BLaER1 treated with 17β-estradiol and CSF1 and Interleukin-3, amounts not matched to agents 10 nM and 100 nM (cell line): ENCODE results near the gene ZBTB7A.

Experiments used
- H3K27ac ChIP-seq, 11 experiments: shearing (Covaris generic); formaldehyde crosslinking; 2 replicates each; pipeline ENCODE4 v1.8.1; 2022
- H3K27me3 ChIP-seq, 11 experiments: shearing (Covaris generic); formaldehyde crosslinking; 2 replicates each; pipeline ENCODE4 v1.8.1; 2022
- H3K36me3 ChIP-seq, 11 experiments: shearing (Covaris generic); formaldehyde crosslinking; 2 replicates each; pipeline ENCODE4 v1.8.1; 2022
- H3K4me1 ChIP-seq, 10 experiments: shearing (Covaris generic); formaldehyde crosslinking; 2 replicates each; pipeline ENCODE4 v1.8.1; 2022
- H3K4me2 ChIP-seq, 11 experiments: shearing (Covaris generic); formaldehyde crosslinking; 2 replicates each; pipeline ENCODE4 v1.8.1; 2022
- H3K4me3 ChIP-seq, 10 experiments: shearing (Covaris generic); formaldehyde crosslinking; 2 replicates each; pipeline ENCODE4 v1.8.1; 2022
- H3K9ac ChIP-seq, 11 experiments: shearing (Covaris generic); formaldehyde crosslinking; 2 replicates each; pipeline ENCODE4 v1.8.1; 2022
- H3K9me3 ChIP-seq, 11 experiments: shearing (Covaris generic); formaldehyde crosslinking; replicated peaks in 1 of 11; 2 replicates each; pipeline ENCODE4 v1.8.1; 2022
- H4K20me1 ChIP-seq, 11 experiments: shearing (Covaris generic); formaldehyde crosslinking; 2 replicates each; pipeline ENCODE4 v1.8.1; 2022
- Cebpa-rat ChIP-seq, 11 experiments: shearing (Covaris generic); IDR thresholded peaks; 2 replicates each; pipeline ENCODE4 v1.8.1; 2022

Gene ZBTB7A

DNA sequence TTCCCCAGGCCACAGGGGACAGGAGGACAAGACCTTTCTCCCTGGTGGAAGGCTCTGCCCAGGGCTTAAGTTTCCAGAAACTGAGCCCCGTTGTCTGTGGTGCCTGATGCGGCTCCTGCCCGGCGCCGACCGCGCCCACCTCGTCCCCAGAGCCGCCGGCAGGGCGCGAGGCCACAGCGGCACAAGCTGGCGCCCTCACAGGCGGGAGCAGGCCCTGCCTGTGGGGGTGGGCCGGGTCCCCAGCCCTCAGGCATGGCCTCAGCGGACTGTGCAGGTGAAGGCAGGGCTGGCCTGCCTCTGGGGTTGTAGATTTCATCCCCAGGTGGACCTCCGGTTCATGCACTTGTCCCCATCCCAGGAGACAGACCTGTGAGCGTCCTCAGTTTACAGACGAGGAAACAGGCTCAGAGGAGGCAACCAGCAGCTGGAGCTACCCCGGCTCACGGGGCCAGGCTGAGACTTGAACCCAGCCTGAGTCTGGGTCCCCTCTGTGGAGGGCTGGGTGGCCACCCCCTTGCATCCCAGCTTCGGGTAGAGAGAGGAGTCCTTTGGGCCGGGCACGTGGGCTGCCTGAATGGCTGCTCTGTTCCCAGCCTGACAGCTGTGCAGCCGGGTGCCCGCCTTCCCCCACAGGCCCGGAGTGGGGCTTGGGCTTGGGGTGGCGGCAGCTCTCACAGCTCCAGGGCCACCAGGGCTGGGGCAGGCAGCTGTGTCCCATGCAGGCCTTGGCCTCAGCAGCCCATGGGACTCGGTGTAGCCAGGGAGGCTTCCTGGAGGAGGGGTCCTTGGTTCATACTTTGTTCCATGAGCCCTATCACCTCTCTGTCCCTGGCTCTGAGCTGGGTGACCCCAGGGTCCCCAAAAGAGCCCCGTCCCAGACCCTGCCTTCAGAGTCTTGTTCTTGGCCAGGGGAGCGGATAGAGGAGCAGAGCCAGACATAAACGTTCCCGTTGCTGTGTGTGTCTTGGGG is 32.4 kb downstream of the ZBTB7A start:
- H3K4me1 ChIP-seq, result no peaks in the 10 kb centered on the region; a peak in 1 of 20 replicates
- H3K27ac ChIP-seq, result peak overlapping the region in 2 of 11 experiments; percentile 5 to 23; a peak in 1 of 22 replicates
- H3K27me3 ChIP-seq, result no peaks in the 10 kb centered on the region
- peaks cover 77 to 97% (median 86%) of the 10 kb centered on the region in 11 experiments for H3K36me3 ChIP-seq
- H3K9me3 ChIP-seq, result peaks cover 0 to 18% (median 15%) of the 10 kb centered on the region in 11 experiments; a peak in 14 of 22 replicates
- no peak overlapping the region for H3K4me3 ChIP-seq
- no peak overlapping the region for H3K4me2 ChIP-seq
- peak overlapping the region in 2 of 11 experiments; percentile 1 to 43; a peak in 3 of 22 replicates for H3K9ac ChIP-seq
- H4K20me1 ChIP-seq, result peaks cover 9 to 84% (median 58%) of the 10 kb centered on the region in 11 experiments; a peak in 21 of 22 replicates
- TF ChIP-seq Cebpa-rat (IDR thresholded peaks at IDR 0.05), result no peak

DNA sequence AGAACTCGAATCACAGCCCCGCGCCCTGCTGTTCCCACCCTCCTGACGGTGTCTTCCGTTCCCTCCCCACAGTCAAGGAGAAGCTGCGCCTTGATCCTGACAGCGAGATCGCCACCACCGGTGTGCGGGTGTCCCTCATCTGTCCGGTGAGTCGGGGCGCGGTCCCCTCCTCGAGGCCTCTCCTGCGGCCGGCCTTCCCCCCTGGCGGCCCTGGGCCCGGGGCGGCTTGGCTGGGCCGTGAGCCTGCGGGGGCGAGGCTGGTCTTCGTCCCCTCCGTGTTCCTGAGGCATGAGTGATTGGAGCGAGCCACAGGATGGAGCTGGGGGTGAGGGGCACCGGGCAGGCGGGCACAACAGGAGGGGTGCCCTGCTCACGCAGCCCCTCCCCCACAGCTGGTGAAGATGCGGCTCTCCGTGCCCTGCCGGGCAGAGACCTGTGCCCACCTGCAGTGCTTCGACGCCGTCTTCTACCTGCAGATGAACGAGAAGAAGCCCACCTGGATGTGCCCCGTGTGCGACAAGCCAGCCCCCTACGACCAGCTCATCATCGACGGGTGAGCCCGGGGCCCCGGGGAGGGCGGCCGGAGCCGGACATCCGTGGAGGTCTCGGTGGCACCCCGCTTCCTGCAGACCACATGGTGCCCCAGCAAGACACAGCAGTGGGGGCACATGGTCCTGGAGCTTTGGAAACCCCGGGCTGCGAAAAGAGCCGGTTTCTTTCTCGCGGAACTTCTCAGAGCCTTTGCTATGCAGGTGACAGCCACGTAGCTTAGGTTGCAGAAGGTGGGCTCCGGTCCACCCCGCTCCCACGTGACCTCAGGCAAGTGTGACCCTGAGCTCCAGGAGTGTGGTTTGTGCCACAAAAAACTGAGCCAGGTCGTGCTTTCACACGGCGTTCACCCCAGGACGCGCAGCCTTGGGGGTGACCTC is 33.4 kb downstream of the ZBTB7A start:
- H3K4me2 ChIP-seq, result no peak overlapping the region
- TF ChIP-seq Cebpa-rat (IDR thresholded peaks at IDR 0.05), result no peak
- peaks cover 0 to 80% (median 49%) of the 10 kb centered on the region in 11 experiments; a peak in 17 of 22 replicates for H4K20me1 ChIP-seq
- H3K36me3 ChIP-seq, result peaks cover 80 to 97% (median 90%) of the 10 kb centered on the region in 11 experiments
- H3K27ac ChIP-seq, result no peak overlapping the region
- H3K4me3 ChIP-seq, result no peak overlapping the region
- H3K9ac ChIP-seq, result no peak overlapping the region
- H3K4me1 ChIP-seq, result no peaks in the 10 kb centered on the region; a peak in 1 of 20 replicates
- H3K9me3 ChIP-seq, result peaks cover 0 to 18% (median 15%) of the 10 kb centered on the region in 11 experiments; a peak in 14 of 22 replicates
- no peaks in the 10 kb centered on the region for H3K27me3 ChIP-seq

DNA sequence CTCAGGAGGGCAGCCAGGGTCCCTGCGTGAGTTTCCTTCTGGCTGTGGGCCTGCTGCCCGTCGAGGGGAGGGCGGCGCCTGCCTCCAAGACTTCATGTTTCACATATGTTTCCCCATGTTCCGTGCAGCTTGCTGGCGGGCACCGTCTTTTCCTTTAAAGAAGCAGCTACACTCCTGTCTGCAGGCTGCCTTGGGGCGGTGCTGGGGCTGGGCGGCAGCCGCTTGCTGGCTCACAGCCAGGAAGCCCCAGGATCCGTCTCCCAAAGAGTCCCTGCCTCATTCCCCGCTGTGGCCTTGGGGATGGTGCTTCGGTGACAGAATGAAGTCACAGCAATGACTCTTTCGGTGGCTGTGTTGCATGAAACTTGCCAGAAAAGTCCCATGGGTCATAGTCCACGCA is 34.3 kb downstream of the ZBTB7A start:
- H3K27ac ChIP-seq, result no peak overlapping the region
- TF ChIP-seq Cebpa-rat (IDR thresholded peaks at IDR 0.05), result no peak
- 0 out of 22 replicates have a peak overlapping the region, but pooled peaks of 2 of the 11 experiments have one; percentile 10 to 13 for H3K9ac ChIP-seq
- peaks cover 0 to 78% (median 43%) of the 10 kb centered on the region in 11 experiments; a peak in 18 of 22 replicates for H4K20me1 ChIP-seq
- peaks cover 74 to 97% (median 86%) of the 10 kb centered on the region in 11 experiments for H3K36me3 ChIP-seq
- peaks cover 0 to 18% (median 15%) of the 10 kb centered on the region in 11 experiments; a peak in 14 of 22 replicates for H3K9me3 ChIP-seq
- H3K27me3 ChIP-seq, result no peaks in the 10 kb centered on the region
- H3K4me1 ChIP-seq, result no peaks in the 10 kb centered on the region; a peak in 1 of 20 replicates
- H3K4me3 ChIP-seq, result no peak overlapping the region
- no peak overlapping the region for H3K4me2 ChIP-seq

DNA sequence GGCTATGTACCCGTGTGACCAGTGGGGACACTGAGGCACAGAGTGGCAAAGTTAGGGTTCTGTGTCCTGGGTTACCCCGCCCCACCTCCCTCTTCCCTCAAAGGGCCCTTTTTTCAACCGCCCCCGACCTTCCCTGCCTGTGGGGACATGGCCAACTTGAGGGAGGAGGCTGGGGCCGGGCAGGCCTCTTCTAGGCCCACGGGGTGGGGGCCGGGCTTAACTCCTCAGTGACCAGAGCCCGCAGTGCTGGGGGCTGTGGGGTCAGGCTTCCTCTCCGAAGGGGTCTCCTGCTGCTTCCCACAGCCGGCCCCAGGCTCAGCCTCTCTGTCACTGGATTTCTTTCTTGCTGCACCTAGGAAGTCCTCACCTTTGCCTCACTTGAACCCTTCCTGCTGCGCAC is 35.3 kb downstream of the ZBTB7A start:
- peaks cover 64 to 97% (median 82%) of the 10 kb centered on the region in 11 experiments for H3K36me3 ChIP-seq

DNA sequence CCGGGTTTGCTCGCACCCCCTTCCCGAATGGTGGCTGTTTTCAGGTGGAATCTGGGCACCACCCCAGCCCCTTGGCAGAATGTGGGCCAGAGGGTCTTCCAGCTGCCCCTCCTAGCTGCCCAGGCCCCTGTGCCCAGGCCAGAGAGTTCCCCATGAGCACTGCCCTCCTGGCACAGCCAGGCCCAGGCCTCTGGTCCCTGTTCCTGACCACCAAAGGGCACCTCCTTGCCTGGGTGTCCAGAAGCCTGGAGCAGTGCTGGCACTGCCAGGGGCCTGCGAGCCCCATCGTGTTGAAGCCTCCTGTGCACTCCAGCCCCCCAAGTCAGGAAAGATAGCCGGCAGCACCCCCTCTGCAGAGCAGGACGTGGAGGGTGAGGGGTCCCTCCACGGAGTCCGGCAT is 35.7 kb downstream of the ZBTB7A start:
- no peak overlapping the region for H3K27ac ChIP-seq
- H4K20me1 ChIP-seq, result peaks cover 0 to 75% (median 44%) of the 10 kb centered on the region in 11 experiments; a peak in 18 of 22 replicates
- H3K27me3 ChIP-seq, result no peaks in the 10 kb centered on the region
- H3K36me3 ChIP-seq, result peaks cover 60 to 97% (median 81%) of the 10 kb centered on the region in 11 experiments
- no peak for TF ChIP-seq Cebpa-rat (IDR thresholded peaks at IDR 0.05)
- H3K4me3 ChIP-seq, result no peak overlapping the region
- H3K4me1 ChIP-seq, result no peaks in the 10 kb centered on the region; a peak in 1 of 20 replicates
- no peak overlapping the region for H3K4me2 ChIP-seq
- H3K9ac ChIP-seq, result no peak overlapping the region
- H3K9me3 ChIP-seq, result peaks cover 0 to 9% (median 6%) of the 10 kb centered on the region in 11 experiments; a peak in 11 of 22 replicates

More for the DNA sequence above, 35.3 kb downstream of the ZBTB7A start:
- Histone ChIP-seq H3K9ac (peak overlapping the region in 2 of 11 experiments; percentile 44 to 46; a peak in 2 of 22 replicates), H3K27ac (peak overlapping the region in 2 of 11 experiments; percentile 18 to 39; a peak in 1 of 22 replicates), H3K27me3 (no peaks in the 10 kb centered on the region), H3K4me1 (no peaks in the 10 kb centered on the region; a peak in 1 of 20 replicates), H3K4me3 (no peak overlapping the region), H4K20me1 (peaks cover 0 to 75% (median 44%) of the 10 kb centered on the region in 11 experiments; a peak in 18 of 22 replicates), H3K4me2 (no peak overlapping the region), H3K9me3 (peaks cover 0 to 13% (median 10%) of the 10 kb centered on the region in 11 experiments; a peak in 14 of 22 replicates)
- no peak for TF ChIP-seq Cebpa-rat (IDR thresholded peaks at IDR 0.05)

DNA sequence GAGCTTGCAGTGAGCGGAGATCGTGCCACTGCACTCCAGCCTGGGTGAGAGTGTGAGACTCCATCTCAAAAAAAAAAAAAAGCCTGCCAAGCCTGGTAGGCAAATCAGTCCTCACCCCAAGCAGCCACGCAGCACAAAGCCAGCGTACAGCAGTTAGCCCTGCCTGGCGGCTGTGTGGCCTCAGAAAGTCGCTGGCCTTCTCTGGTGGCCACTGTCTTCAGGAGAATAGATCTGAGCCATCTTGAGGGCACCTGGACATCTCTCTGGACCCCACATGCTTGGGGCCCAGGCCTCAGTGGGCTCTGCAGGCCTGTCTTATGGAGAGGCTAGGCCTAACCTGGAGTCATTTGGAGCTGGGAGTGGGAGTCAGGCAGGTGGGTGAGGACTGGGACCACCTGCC is 36.1 kb downstream of the ZBTB7A start:
- Histone ChIP-seq H3K27me3 (no peaks in the 10 kb centered on the region), H3K36me3 (peaks cover 57 to 97% (median 80%) of the 10 kb centered on the region in 11 experiments), H3K4me3 (no peak overlapping the region), H3K4me1 (no peaks in the 10 kb centered on the region; a peak in 1 of 20 replicates), H3K4me2 (no peak overlapping the region), H3K9ac (no peak overlapping the region), H3K27ac (no peak overlapping the region), H4K20me1 (peaks cover 0 to 75% (median 45%) of the 10 kb centered on the region in 11 experiments; a peak in 18 of 22 replicates), H3K9me3 (peaks cover 0 to 4% (median 2%) of the 10 kb centered on the region in 11 experiments; a peak in 10 of 22 replicates)
- no peak for TF ChIP-seq Cebpa-rat (IDR thresholded peaks at IDR 0.05)

DNA sequence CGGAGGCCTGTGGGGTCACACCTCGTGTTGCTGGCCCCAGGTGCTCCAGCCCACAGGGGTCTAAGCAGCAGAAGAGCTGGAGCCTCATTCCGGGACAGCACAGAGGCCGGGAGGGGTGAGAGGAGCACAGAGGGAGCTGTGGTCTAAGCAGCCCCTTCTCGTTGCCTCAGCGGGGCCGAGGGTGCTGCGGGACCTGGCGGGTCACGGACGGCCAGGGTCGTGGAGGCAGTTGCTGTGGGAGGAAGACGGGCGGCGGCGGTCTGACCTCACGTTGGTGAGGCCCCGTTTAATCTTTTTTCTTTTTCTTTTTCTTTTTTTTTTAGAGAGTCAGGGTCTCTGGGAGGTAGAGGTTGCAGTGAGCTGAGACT is 37.5 kb downstream of the ZBTB7A start:
- H4K20me1 ChIP-seq, result peaks cover 4 to 70% (median 40%) of the 10 kb centered on the region in 11 experiments; a peak in 18 of 22 replicates
- TF ChIP-seq Cebpa-rat (IDR thresholded peaks at IDR 0.05), result no peak
- H3K9ac ChIP-seq, result no peak overlapping the region
- no peak overlapping the region for H3K27ac ChIP-seq
- no peaks in the 10 kb centered on the region for H3K27me3 ChIP-seq
- no peaks in the 10 kb centered on the region for H3K9me3 ChIP-seq
- H3K4me3 ChIP-seq, result no peak overlapping the region
- H3K4me1 ChIP-seq, result no peaks in the 10 kb centered on the region; a peak in 1 of 20 replicates
- peaks cover 56 to 97% (median 80%) of the 10 kb centered on the region in 11 experiments for H3K36me3 ChIP-seq
- no peak overlapping the region for H3K4me2 ChIP-seq
